GM12873 (cell line): ENCODE data around the gene RGS9.

Source experiments
- TF ChIP-seq, protein P1 (sequence below): IDR thresholded peaks from 2 replicates; pipeline ENCODE4 v1.5.1; 2012; ENCODE audit warnings: low read depth, mild to moderate bottlenecking, moderate library complexity, low read length, control low read depth; ENCODE audit not compliant: insufficient read depth; ENCODE audit errors: missing control alignments

The RGS9 gene

DNA sequence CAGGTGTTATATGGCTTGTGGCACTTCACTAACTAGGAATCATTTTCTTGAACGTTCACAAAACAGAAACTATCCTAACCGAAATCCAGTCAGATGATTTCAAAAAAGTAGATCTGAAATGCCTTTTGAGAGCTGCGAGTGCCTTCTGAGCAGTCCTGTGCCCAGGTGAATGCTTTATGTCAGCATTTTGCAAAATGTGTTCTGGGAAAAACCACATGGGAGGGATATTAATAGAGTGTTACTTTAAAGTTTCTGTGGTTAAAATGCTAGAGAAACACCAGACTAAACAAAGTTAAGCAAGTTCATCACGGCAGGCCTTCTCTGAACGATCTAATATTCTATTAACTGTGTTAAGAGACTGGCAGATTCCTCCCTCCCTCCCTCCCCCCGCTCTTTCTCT lies 15.8 kb upstream of the RGS9 start:
- TF ChIP-seq, protein P1, sequence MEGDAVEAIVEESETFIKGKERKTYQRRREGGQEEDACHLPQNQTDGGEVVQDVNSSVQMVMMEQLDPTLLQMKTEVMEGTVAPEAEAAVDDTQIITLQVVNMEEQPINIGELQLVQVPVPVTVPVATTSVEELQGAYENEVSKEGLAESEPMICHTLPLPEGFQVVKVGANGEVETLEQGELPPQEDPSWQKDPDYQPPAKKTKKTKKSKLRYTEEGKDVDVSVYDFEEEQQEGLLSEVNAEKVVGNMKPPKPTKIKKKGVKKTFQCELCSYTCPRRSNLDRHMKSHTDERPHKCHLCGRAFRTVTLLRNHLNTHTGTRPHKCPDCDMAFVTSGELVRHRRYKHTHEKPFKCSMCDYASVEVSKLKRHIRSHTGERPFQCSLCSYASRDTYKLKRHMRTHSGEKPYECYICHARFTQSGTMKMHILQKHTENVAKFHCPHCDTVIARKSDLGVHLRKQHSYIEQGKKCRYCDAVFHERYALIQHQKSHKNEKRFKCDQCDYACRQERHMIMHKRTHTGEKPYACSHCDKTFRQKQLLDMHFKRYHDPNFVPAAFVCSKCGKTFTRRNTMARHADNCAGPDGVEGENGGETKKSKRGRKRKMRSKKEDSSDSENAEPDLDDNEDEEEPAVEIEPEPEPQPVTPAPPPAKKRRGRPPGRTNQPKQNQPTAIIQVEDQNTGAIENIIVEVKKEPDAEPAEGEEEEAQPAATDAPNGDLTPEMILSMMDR, result no peak

DNA sequence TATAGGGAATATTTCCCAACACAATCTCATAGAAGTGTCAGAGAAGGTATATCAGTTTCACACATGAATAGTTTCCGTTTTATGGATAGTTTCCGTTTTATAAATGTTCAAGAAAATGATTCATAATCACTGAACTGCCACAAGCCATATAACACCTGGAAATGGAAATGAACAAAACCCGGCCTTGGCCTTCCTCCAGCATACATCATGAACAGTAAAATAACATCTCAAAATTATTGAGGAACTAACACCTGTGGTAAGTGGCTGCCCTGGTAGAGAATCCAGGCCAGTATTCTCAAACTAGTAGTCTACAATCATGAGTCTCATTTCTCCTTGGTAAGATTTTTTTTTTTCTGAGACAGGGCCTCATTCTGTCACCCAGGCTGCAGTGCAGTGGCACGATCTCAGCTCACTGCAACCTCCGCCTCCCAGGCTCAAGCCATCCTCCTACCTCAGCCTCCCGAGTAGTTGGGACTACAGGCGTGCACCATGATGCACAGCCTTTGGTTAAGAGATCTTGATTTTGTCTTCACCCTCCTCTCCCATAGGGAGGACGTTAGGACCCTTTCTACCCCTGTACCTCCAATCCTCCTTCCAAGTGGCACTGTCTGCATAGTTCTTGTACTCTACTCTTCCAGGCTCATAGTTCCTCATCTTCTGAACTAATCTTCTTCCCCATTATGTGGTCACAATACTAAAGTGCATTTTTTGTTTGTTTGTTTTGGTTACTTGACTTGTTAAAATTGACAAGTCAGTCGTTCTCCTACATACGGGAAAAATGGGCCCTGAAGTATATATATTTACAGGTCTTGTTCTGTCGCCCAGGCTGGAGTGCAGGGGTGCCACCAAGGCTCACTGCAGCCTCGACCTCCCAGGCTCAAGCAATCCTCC lies 15.0 kb upstream of the RGS9 start:
- TF ChIP-seq, protein P1, result no peak

DNA sequence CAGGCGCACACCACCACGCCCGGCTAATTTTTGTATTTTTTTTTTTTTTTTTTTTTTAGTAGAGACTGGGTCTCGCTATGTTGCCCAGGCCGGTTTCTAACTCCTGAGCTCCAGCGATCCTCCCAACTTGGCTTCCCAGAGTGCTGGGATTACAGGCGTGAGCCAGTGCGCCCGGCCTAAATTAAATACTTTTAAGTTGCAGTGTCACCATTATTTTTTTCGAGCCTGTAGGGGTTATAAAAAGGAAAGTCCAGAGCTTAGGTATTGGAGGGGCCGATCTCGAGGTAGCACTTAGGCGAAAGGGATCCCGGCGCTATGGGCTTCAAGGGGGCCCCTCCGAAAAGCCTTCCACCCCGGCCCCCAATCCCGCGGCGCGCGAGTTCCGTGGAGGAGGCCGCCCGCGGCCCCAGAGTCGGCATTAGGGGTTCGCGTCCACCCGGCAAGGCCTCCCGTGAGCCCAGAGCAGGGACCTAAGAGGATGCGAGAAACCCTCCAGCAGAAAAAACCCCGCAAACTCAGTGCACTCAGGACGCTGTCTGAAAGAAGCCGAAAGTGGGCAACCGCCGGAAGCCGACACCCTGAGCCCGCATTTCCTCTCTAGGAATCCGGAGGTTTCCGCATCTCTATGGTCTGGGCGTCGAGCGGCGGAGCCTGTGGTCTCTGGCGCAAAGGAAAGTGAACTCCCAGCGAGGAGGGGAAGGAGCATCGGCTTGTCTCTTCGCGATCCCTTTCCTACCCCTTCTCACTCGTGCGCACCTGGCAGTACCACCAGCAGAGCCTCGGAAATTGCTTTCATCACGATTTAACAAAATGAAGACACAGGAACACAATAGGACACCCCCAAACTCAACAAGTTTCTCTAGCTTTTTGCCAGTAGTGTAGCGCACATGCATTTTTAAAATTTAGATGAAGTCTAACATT lies 14.1 kb upstream of the RGS9 start:
- TF ChIP-seq, protein P1, result no peak

DNA sequence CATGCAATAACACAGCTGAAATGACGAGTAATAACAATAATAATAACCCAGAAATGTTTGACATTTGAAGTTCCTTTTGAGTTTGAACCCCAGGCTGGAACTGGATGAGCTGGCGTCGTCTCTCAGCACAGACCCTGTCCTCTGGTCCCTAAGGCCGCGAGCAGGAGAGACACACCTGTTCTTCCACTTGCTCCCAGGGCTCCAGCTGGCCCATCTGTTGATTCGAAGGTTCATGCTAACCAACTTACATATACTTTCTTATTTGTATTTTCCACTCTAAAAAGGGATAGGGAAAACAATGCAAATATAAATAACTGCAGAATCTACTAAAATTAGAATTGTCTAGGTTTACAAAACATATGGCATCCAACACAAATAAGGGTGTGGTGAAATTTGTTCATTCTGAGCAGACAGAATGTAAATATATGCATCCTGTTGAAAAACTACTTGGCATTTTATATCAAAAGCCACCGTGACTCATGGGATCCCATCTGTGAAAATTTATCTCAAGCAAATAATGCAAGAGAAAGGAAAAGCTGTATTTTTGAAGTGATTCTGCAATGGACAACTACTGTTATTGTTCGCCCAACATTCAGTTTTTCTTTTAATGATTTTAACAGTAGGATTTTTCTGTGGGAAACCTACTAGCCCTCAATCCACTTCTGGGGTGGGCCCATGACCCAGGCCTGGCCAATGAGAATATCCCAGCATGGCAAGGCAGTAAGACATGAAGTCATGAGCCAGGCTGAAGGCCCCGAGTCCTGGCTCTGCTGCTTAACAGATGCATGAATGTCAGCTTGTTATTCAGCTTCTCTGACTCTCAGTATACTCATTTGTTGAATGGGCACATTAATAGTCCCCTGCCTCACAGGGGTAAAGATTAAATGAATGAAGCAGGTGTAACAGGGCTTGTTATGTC lies 13.2 kb upstream of the RGS9 start:
- TF ChIP-seq, protein P1, result no peak

DNA sequence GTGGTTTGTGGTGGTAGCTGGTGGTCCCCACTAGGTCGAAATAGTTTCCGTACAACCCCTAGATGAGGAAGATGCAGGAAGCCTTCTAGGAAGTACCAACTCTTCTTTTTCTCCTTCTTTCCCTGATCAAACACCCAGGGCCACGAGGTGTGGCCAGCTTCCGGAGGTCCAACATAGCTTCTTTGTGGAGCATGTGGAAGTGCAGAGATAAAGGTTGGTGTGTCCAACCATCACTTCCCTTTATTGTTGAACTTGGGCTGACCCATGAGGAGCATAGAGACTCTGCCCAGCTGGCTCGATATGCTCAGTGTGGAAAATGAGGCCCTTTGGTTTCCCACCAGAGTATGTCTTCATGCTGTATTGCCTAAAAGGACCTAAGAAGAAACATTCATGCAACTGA lies 6.3 kb upstream of the RGS9 start:
- TF ChIP-seq, protein P1, result no peak

DNA sequence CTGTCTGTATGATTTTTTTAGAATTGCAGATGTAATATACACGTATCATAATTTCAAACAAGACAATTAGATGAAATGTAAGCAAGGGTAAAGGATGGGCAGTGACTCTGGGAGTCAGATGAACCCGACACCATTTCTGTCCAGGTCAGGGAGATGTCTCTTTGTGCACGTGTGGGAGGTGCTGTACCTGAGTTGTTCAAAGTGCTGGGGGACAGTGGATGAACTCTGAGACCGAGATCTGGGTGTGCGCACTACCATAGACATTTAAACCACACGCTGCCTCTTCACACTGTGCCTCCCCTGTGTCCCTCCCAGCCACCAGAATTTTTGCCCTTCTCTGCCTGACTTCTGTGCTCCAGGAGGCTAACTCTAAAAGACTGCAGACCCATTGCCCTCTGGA lies 5.9 kb upstream of the RGS9 start:
- TF ChIP-seq, protein P1, result no peak

DNA sequence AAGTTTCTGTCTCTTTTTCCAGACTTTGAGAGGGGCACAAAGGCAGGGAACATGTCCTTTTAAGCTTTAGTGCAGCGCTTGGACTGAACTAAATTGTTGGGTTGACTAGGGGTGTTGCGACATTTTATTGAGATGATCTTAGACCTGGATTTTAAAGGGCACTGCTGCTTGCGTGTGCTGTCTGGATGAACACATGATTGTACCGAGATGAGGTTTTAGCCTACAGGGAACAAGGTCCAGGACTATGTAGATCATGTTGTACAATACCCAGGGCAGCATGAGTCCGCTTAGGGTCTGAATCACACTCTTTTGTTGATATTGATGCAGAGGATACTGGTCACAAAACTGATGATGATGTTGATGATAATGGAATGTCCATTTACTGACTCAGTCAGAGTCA lies 5.2 kb upstream of the RGS9 start:
- TF ChIP-seq, protein P1, result no peak
